Ovary (tissue), 3 donors: ENCODE data around the gene GPD1.

ENCODE experiments used
- EP300 ChIP-seq: sonication (generic); formaldehyde crosslinking; IDR thresholded peaks from one replicate; pipeline ENCODE4 v1.6.1; 2017; ENCODE audit warnings: antibody characterized with exemption
- POLR2A ChIP-seq: fragments of 450-650 bp; IDR thresholded peaks from one replicate; pipeline ENCODE4 v1.6.1; 2017; ENCODE audit warnings: antibody characterized with exemption, mild to moderate bottlenecking, moderate library complexity
- TF ChIP-seq, protein P1 (sequence below), 3 donors: fragments of 450-650 bp in 2 of 3; fragments of 200-600 bp in 1 of 3; IDR thresholded peaks; one replicate each; pipeline versions ENCODE4 v1.5.1 to v1.8.0; 2016 to 2022; ENCODE audit warnings: antibody characterized with exemption in 3 of 3, mild to moderate bottlenecking in 1 of 3
- donor health status: DM: no; HTN: no; CAD: no.

DNA sequence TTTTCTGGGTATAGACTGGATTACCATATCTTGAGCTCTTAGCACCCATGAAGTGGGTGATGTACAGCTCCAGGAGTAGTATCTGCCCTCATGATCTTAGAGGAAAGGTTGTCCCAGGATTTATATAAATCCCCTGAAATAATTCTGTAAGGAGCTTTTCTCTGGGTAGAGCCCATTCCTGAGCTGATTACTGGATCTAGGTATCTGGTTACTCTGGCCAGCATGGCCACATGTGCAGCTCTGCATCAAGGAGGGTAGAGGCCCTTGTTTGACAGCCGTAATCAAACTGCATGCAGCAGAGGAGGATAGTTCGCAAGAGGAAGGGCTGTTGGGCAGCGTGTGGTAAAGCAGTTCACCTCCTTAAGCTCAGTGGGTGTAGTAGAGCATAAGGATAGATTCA is 16.7 kb downstream of the GPD1 start:
- TF ChIP-seq, protein P1, sequence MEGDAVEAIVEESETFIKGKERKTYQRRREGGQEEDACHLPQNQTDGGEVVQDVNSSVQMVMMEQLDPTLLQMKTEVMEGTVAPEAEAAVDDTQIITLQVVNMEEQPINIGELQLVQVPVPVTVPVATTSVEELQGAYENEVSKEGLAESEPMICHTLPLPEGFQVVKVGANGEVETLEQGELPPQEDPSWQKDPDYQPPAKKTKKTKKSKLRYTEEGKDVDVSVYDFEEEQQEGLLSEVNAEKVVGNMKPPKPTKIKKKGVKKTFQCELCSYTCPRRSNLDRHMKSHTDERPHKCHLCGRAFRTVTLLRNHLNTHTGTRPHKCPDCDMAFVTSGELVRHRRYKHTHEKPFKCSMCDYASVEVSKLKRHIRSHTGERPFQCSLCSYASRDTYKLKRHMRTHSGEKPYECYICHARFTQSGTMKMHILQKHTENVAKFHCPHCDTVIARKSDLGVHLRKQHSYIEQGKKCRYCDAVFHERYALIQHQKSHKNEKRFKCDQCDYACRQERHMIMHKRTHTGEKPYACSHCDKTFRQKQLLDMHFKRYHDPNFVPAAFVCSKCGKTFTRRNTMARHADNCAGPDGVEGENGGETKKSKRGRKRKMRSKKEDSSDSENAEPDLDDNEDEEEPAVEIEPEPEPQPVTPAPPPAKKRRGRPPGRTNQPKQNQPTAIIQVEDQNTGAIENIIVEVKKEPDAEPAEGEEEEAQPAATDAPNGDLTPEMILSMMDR (IDR thresholded peaks at IDR 0.05) = no peak
- TF ChIP-seq EP300 (no peak), POLR2A (no peak)
